OCI-LY7 (cell line): ENCODE results near the gene ATP2A1.

Experiments used
- CTCF ChIP-seq: fragments of 200-600 bp; sonication (generic); conservative IDR thresholded peaks from 2 replicates; pipeline ENCODE4 v1.5.1; 2014; ENCODE audit warnings: mild to moderate bottlenecking, antibody characterized with exemption, low read length, moderate library complexity, mixed read lengths
- EZH2phosphoT487 ChIP-seq: fragments of 200-600 bp; sonication (generic); IDR thresholded peaks from 2 replicates; pipeline ENCODE4 v1.6.1; 2018; ENCODE audit warnings: low read depth, borderline replicate concordance, mild to moderate bottlenecking, mixed run types, antibody characterized with exemption, low read length, moderate library complexity, mixed read lengths

- TF ChIP-seq CTCF, result no peak
- no peak for TF ChIP-seq EZH2phosphoT487
These were observed 31.4 kb upstream of the ATP2A1 start for GRCh38 chr16:28846933-28847273.
